CD4-positive, alpha-beta T cell treated with Interleukin-1 beta for 1 hour (primary cell): ENCODE measurements around the gene SEZ6L.

Experiments used
- DNase-seq, 2 donors: peaks; one replicate each; pipeline ENCODE4 v3.0.0-alpha.2; 2020 to 2022

SEZ6L gene

DNA sequence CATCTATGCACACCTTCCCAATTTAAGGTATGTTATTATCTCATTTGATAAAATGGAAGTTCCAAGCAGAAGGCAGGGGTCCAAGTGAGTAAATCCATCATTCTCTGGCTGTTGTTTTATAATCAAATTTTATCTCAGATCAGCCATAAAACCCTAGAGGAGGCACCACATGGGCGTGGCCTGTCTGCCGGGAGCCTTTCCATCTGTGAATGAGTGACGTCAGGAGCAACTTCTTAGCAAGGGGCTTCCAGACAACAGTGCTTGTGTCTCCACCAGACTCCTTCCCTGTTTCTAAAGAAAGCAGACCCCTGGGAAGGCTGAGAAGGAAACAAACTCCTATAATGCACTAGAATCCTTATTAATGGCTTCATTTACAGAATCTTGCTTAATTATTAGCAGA is 13.5 kb downstream of the SEZ6L start:
- no peak for DNase-seq

DNA sequence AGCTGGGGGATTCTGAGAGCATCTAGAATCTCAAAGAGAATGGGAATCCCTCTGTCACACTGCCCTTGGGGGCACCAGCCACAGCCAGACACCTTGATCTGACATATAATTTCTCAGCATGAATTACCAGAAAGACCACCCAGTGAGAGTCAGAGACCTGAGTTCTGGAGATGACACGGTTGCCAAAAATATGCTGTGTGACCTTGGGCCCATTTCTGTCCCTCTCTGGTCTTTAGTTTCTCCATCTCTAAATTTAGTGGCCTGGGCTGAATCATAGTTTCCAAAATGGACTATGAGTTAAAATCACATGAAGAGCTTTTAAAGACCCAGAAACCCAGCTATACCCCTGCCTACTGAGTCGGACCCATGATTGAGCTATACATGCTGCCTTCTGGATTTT is 15.9 kb downstream of the SEZ6L start:
- DNase-seq, result no peak

DNA sequence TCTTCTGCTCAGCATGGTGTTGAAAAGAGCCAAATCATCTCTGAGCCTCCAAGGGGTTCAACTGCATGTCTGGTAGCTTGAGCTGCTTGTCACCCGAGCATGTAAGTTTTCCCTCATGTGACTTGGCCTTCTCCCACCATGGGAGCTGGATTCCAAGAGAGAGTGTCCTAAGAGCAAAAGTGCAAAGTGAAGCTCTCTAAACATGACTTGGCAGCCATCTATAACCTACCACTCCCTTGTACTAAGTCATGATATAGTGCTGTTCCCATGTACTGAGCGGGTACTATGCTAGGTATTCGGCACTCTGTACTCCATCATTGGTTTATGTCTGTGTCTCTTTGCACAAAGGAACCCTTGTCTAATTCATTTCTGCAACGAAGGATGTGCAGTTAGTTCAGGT is 19.1 kb downstream of the SEZ6L start:
- DNase-seq, result no peak

DNA sequence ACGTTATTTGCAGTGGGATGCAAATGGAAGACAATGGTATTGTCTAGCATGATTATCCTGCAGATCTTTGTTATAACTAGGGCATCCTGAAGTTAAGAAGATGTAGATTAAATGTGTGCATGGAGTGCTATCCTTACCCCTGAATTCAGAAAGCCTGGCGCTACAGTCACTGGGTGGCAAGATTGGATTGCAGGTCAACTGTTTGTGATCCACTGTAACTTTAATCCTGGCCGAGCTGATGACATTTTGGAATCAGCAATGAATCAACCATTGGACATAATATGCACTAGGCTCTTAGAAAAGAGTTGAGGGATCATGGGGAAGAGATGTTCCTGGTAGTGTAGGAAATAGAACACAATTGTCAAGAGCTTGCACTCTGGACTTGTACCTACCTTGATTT is 25.1 kb downstream of the SEZ6L start:
- DNase-seq, result no peak

DNA sequence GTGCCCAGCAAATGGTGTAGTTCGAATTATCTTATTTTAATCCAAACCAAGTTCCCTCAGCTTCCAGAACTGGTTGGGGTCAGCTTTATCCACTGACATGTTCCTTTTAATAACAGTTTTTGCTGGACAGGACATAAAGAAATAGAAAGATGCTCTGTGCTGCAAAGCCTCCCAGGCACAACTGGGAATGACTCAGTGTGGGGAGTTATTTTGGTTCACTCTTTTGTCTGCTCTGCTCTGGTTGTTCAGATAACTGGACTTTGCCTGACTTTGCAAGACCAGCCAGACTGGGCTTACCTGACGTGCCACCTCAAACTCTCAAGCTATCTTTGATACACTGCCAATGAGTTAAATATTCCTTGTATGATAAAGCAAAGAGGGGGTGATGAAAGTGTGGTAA is 25.6 kb downstream of the SEZ6L start:
- DNase-seq, result no peak

DNA sequence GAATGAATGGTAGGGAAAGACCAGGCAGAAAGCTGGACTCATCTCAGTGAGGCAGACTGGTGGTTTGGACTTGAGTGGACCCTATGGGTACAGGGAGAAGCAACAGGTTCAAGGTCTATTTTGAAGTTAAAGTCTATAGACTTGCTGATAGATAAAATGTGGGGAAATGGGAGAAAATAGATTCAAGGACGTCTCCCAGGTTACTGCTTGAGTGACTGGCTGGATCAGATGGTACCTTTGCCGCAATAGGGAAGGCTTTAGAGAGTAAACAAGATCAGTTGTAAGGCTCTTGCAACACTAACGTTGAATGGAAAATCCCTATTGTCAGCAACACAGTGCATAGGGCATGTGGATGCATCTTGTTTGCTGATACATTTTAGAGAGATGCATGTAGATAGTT is 27.4 kb downstream of the SEZ6L start:
- DNase-seq, result no peak

DNA sequence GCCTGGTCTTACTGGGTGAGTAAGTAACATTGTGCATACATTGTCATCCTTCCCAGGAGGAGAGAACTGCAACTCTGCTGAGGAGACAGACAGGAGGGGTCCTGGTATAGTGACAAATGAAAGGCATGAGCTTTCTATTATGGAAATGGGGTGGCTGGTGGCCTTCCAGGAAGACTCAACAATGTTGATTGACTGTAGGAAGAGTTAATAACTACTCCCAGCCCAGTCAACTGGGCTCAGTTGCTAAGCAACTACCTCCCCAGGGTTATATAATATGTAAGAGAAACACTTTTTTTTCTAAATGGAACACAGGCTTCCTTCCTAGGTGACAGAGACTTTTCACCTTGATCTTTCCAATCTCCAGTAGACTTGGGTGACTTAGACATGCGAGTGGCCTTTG is 28.2 kb downstream of the SEZ6L start:
- DNase-seq, result no peak

DNA sequence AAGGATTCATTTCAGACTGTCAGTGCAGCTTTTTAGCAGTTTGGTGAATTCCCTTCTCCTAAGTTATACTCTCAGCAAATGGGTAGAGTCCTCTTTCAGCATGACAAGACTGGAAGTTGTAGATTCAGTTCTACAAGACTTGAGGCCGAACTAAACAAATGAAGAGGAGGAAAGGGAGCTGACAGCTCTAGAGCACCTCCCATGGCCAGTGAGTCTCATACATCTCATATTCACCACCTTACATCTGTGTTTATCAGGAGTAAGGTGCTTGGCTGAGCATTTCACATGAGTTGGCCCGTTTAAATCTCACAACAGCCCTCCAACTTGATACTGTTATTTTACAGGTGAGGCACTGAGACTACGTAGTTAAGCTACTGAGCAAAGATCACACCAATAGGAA is 30.4 kb downstream of the SEZ6L start:
- no peak for DNase-seq

DNA sequence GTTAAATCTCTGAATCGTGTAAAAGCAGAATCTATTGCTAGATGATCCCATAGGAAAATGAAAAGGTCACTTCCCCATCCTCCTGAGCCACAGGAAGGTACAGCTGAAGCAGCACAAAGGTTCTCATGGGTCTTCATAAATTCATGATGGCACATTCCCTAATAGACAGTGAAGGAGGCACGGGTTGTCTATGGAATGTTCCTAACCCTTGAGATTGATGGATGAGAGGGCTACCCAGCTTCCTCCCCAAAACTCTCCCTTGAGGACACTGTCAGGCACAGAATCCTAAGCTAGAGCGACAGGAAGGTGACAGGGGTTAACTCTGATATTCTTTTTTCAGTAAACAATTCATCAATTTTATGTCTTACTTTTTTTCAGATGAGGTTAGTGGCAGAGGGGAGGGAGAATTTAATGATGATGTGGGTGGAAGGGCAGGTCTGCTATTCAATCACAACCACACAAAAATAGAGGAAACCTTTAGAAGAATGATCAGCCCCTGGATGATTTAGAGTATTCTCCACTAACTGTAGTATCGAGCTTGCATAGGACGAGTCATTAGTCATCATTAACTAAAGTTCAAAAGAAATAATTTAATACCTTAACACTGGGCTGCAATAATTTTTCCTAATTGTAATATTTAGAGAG is 33.1 kb downstream of the SEZ6L start:
- DNase-seq, result no peak

DNA sequence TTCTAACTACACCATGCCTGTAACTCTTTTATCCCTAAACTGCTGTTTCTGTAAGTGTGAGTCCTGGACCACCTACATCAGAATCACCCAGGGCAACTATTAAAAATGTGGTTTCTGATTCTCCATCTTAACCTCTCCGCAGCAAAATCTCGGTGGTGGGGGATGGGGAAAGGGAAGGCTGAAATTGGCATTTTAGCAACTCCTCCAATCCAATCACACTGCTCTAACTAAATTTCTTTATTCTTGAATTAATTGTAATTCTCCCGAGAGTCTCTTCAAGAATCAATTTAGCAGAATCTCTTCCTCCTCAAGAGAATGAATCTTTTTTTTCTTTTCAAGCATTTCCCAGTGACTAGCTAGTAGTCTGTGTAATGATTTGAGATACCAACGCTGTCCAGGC is 36.2 kb downstream of the SEZ6L start:
- DNase-seq, result no peak

DNA sequence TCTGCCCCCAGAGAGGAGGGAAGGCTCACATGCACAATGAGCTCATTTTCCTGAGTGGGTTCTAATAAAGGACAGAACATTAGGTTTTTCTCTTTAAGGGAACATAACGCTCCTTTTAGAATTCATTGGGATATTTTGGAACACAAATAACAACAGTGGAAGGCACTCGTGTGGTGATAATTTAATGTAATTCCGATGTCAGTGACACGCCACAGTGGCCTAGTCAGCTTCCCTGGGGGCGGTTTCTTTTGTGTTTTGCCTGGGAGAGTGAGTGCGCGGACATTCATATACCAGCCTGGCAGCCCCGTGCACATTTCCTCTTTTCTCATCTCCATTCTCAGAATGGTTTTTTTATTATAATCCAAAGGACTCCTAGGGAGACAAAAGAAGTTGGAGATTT is 41.1 kb downstream of the SEZ6L start:
- no peak for DNase-seq

DNA sequence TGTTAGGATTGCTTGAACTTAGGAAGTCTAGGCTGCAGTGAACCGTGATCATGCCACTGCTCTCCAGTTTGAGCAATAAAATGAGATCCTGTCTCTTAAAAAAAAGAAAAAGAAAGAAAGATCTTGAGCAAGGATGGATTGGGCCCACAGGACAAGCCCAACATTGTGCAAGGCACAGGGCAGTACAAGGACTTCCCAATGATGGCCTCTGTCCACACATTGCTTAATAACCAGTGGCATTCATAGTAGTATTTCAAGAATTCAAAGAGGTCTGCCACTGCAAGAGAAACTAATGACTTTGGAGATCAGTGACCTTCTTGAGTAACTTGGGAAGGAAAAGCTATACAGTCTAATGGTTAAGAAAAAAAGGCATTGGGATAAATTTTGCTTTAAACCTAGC is 44.6 kb downstream of the SEZ6L start:
- DNase-seq, result no peak

DNA sequence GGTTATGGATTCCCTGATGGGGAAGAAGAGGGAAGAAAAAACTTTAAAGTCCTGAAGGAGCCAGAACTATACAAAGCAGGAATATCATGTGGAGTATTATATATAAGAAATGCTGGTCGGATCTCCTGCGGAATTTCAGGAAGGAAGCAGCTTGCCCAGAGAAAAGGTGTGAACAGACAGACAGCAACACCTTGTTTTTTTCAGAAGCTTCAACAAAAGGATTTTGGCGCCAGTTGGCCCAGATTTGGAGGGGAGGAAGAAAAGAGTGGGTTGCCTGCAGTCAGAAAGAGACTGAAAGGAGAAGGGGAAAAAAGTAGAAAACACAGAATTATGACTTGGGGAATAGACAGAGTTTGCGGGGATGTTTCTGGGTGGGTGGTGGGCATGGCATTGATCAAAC is 45.2 kb downstream of the SEZ6L start:
- no peak for DNase-seq

DNA sequence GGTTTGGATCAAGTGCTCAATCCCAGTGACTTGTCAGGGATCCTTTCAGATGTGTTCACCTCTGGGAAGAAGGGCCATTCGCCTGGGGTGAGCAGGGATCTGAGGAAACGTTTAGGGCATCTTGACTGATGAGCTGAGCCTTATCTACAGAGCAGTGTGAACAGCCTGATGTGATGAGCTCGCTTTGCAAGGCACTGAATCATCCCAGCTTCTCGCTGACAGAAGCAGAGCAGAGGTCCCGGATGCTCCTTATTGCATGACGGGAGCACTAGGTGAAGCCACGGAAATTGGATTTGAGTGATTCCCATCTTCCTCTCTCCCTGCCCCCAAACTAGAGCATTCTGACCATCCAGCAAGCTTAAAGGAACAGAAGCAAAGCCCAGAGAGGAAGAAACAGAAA is 46.5 kb downstream of the SEZ6L start:
- no peak for DNase-seq

DNA sequence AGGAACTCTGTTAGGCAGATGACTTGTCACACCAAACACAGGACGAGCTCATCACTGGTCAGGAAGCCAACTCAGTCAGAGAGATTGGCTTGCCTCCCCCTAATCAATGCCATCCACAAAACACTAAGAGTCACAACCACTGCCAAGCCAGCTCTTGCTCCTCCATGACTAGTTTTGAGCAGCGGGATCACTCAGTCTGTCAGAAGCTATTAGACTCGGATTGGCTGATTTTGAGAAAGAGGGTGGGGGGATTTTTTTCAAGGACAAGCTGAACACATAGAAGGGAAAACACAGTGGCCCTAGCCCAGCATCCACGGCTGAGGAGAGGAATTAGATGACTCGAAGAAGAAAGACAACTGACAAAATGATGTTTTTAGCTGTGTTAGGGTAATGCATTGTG is 55.9 kb downstream of the SEZ6L start:
- DNase-seq, result no peak

DNA sequence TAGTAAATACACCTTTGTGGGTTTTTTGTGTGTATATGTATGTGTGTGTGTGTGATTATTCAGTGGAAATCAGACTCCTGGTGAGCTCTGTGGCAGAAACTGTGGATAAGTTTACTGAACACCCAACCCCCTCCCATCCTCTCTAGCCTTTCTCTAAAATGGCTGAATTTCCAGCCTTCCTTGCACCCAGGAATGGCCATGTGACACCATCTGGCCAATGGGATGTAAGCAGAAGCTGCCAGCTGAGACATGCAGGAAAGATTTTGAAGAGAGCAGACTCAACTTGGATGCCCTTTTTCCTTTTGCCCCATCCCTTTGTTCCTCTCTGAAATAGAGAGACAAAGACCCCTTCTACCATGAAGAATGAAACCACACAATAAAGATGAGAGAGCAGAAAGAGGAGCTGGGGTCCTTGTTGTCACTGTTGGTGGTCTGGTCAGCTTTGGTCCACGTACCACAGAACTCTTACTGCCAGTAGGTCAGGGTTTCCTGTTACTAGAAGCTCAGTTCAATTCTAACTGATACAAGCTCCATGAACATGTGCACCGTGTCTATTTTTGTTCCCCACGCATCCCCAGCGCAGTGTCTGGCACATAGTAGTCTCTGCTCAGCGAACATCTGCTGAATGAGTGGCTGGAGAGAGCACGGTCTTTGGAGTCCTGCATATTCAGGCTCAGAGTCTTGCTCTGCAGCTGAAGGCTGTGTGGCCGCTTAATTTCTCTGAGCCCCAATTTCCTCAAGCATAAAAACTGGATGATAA is 57.5 kb downstream of the SEZ6L start:
- no peak for DNase-seq

DNA sequence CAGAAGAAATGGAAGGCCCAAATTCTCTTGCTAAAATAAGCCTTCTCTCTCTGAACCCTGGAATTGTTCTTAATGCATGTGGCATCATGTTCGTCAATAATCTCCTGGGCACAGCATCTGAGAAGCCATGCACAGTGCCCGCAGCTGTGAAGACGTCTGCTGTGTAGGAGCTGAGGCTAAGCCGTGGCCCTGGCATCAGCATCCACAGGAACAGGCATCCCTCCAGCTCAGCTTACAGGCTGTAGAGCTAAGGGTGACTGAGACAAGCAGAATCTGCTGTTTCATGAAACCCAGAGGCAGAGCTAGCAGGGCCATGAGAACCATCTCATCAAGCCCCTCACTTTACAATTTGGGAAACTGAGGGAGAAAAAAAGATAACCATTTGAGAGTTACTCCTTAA is 60.6 kb downstream of the SEZ6L start:
- no peak for DNase-seq

DNA sequence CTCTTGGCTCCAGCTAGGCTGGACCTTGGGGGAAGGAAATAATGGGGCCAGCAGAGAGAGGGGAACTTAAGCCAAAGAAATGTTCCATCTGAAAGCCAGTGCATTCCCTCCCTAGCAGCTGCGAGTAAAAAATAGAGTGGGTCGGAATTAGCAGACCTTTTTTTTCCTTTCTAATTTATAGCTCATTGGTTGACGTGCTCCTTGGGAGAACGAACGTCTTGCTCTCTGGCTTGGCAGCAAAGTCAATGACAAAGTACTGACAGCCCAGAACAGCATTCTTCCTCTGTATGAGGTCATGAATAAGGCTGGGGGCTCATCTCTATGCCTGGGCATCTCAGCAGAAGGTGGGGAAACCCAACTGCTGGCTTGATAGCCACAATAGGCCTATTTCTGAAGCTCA is 65.0 kb downstream of the SEZ6L start:
- no peak for DNase-seq

DNA sequence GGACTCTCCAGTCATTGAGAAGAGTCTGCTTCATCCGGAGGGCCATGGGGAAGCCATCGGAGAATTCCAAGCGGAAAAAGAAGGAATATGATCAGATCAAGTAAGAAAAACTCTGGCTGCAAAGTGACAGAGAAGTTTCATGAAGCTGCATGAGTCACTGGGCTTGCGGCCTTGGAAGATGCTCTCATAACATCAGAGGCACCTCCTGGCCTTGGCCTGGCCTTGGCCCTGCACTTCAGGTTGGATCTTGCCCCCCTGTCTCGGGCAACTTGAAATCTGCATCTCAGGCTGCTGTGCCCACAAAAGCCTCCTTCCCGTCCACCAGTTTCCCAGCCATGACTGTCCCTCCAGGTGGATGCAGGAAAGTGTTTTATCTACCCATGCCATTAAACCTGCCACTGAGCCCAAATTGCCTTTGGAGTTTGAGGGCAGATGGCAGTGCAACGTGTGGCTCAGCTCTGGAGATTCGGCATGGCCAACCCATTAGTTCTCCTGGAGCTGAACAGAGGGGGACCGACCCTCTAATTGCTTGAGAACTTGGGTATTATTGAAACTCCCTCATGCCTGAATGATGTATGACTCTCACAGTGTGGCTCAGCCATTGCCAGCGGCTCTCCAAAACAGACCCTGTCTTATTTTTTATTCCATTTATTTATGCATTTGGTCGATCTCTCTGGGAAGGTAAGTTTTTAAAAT is 66.7 kb downstream of the SEZ6L start:
- no peak for DNase-seq

DNA sequence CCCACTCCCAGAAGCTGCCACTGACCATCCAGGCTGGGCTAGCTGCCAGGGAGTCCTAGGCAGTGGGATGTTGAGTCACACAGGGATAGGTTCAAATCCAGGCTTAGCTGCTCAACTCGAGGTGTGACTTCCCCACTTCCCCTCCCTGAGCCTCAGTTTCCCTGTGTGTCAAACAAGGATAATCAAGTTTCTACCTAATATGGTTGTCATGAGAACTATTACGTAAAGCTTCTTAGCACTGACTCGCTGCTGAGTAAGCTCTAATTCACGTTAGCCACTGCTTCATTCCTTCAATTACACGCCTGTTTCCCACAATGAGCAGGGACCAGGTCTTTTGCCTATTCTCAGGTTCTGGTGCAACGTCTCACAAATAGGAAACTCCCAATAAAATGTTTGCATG is 67.7 kb downstream of the SEZ6L start:
- no peak for DNase-seq

DNA sequence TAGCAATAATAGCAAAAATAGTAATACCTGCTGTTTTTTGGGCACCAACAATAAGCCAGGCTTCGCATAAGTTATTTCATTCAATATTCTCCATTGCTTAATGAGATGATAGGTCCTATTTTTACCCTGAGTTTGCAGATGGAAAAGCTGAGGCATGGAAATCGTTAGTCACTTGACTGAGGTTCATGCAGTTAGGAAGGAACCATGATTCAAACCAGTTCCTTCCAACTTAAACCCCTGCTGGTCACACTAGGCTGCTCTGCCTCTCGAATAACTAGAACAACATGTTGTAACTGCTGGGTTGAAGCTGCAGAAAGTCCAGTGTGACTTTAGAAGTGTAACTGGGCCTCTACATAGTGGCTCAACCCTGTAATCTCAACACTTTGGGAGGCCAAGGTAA is 69.3 kb downstream of the SEZ6L start:
- DNase-seq, result no peak

DNA sequence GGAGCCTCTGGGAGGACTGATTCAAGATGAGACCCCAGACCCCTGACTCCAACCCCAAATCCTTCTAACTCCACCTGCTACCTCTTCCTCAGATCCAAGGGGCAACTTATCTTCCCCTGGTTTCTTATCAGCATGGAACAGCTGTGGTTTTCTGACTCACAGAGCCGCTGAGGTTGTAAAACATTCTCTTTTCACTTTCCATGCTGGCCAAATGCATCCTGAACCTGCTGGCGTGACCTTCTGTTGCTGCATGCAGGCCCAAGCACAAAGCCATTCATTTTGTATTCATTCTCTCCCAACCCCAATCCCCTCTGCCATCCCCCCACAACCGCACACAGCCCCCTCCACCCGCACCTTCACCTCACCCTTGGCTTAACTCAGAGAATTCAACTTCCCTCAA is 70.3 kb downstream of the SEZ6L start:
- DNase-seq, result no peak

DNA sequence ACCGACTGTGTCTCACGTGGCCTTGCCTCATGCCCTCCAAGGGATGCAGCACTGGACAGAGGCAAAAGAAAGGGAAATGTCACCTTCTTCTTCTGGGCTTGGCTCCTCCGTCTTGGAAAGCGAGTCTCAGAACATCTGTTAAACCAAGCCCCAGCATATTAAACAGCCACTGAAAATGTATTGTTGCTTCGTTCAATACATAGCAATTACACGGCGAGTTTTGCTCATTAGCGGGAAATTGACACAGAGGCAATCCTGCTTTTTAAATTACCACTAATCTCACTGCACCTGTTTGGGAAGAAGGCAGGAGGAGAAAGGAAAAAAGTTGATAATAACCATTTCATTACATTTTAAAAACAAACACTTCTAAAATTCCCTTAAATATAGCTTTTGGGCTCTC is 72.1 kb downstream of the SEZ6L start:
- DNase-seq, result no peak

DNA sequence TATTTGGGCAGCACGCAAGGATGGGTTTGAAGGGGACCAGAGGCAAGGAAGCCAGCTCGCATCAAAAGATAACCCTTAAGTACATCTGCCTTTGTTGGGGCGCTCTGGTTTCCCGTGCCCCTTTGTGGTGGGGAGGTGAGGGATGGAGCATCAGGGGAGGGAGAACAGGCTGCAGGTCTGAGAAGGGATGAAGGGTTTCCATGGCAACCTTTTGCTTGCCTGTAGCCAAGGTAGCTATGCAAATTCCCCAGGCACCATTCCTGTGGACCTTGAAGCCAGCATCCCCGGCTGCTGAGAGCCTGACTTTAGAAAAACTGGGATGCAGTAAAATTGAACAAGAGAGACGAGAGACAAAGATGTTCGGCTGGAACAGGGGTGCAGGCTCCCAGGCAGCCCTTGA is 75.7 kb downstream of the SEZ6L start:
- no peak for DNase-seq

DNA sequence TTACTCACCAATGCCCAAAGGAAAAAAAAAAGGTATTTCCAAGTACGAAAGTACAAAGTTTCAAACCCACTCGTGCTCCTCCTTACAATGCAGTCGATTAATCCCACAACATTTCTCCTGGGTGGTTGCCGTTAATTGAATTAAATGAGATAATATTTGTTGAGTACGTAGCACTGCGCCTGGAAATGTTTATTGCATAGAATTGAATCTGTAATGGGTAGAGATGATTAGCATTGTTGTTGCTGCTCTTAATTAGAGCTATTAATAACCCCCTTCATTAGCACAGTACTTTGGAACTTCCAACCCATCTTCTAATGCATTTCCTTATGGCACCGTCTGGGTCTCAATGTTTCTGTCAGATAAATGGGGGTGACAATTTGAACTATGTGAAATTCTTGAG is 77.3 kb downstream of the SEZ6L start:
- DNase-seq, result no peak
